ENCODE data around the gene SLC26A6. TPM values are rescaled to one million over a fixed set of nuclear protein-coding genes. Genes with fewer than 3 reads are reported as not detected.
A peak's percentile ranks its signal among the peaks of the same experiment; 100 is the strongest.

Gene SLC26A6
- total and polyA plus RNA-seq, 7 experiments from 2014 or later = 3.5 to 37.6 (median 21.0) TPM

GRCh38 chr3:48662145-48662752, 27.0 kb upstream of the SLC26A6 start:
- H3K36me3 ChIP-seq (ENCODE audit: control insufficient read depth in 2 of 3, insufficient read depth in 3 of 3, low read length in 3 of 3) = no peaks in the 10 kb centered on the region
- ChIA-PET CTCF (no interaction called here), POLR2A (interaction anchor here (2.7 kb wide), 1 partner anchor 27 kb away, joined by 9 read pairs; the partner anchor contains the start of gene SLC26A6)
- no peak overlapping the region for H3K27ac ChIP-seq (ENCODE audit: low read depth, low read length)
- intact Hi-C loops (cut with micrococcal nuclease) = loop anchor here in 1 of 2 donors (2.0 to 10.0 kb wide), 2 partner anchors 55 to 417 kb away; partner anchors contain the start of genes IP6K2 and ZNF589
- no peaks in the 10 kb centered on the region for H3K9me3 ChIP-seq (ENCODE audit: control insufficient read depth in 2 of 3, low read length in 3 of 3)
- Mint-ChIP-seq H3K4me3 (peak overlapping the region in 5 of 10 donors; percentile 2 to 80 (median 48)), H3K36me3 (peaks cover 0 to 4% (median 0%) of the 10 kb centered on the region in 5 donors), H3K27ac (peak overlapping the region in 2 of 9 donors; percentile 38 to 53), H3K9me3 (peaks cover 0 to 6% (median 0%) of the 10 kb centered on the region in 11 donors), H3K4me1 (peaks cover 0 to 29% (median 18%) of the 10 kb centered on the region in 7 donors), H3K27me3 (peaks cover 4 to 21% (median 13%) of the 10 kb centered on the region in 5 donors)
- ATAC-seq (no peak), DNase-seq (no peak)
- H3K4me3 ChIP-seq (ENCODE audit: low read length) = no peak overlapping the region
- H3K27me3 ChIP-seq (ENCODE audit: control insufficient read depth in 2 of 2, insufficient read depth in 2 of 2, low read length in 2 of 2) = peaks cover 0 to 15% of the 10 kb centered on the region in 2 donors
- peaks cover 14 to 15% of the 10 kb centered on the region in 2 donors for H3K4me1 ChIP-seq (ENCODE audit: control insufficient read depth in 2 of 2, insufficient read depth in 2 of 2, low read length in 2 of 2)

- Mint-ChIP-seq H3K27me3 (peaks cover 4 to 21% (median 13%) of the 10 kb centered on the region in 5 donors), H3K36me3 (peaks cover 0 to 4% (median 0%) of the 10 kb centered on the region in 5 donors), H3K27ac (peak overlapping the region in 3 of 9 donors; percentile 38 to 53 (median 46)), H3K9me3 (peaks cover 0 to 6% (median 0%) of the 10 kb centered on the region in 11 donors), H3K4me1 (peaks cover 5 to 35% (median 18%) of the 10 kb centered on the region in 7 donors), H3K4me3 (peak overlapping the region in 9 of 10 donors; percentile 16 to 80 (median 49))
- DNase-seq = peak; percentile 61 to 91 (median 77)
- Histone ChIP-seq H3K4me1 (ENCODE audit: control insufficient read depth in 2 of 2, insufficient read depth in 2 of 2, low read length in 2 of 2) (peaks cover 19% of the 10 kb centered on the region in 2 donors), H3K4me3 (ENCODE audit: low read length) (no peak overlapping the region), H3K27ac (ENCODE audit: low read depth, low read length) (no peak overlapping the region), H3K36me3 (ENCODE audit: control insufficient read depth in 2 of 3, insufficient read depth in 3 of 3, low read length in 3 of 3) (no peaks in the 10 kb centered on the region), H3K9me3 (ENCODE audit: control insufficient read depth in 2 of 3, low read length in 3 of 3) (no peaks in the 10 kb centered on the region), H3K27me3 (ENCODE audit: control insufficient read depth in 2 of 2, insufficient read depth in 2 of 2, low read length in 2 of 2) (peaks cover 0 to 15% of the 10 kb centered on the region in 2 donors)
- POLR2A ChIA-PET = interaction anchor here (0.6 to 2.7 kb wide), 2 partner anchors 26 to 745 kb away, joined by 3 to 9 read pairs; partner anchors contain the start of gene SLC26A6
- CTCF ChIA-PET = no interaction called here
- ATAC-seq = peak; percentile 71
- intact Hi-C loops (cut with micrococcal nuclease) = loop anchor here in 1 of 2 donors (2.0 to 10.0 kb wide), 2 partner anchors 55 to 417 kb away; partner anchors contain the start of genes IP6K2 and ZNF589
These were observed 26.4 kb upstream of the SLC26A6 start for GRCh38 chr3:48661501-48662144.

GRCh38 chr3:48660800-48661400, 25.6 kb upstream of the SLC26A6 start:
- Histone ChIP-seq H3K27me3 (ENCODE audit: control insufficient read depth in 2 of 2, insufficient read depth in 2 of 2, low read length in 2 of 2) (peaks cover 0 to 15% of the 10 kb centered on the region in 2 donors), H3K9me3 (ENCODE audit: control insufficient read depth in 2 of 3, low read length in 3 of 3) (no peaks in the 10 kb centered on the region), H3K27ac (ENCODE audit: low read depth, low read length) (no peak overlapping the region), H3K36me3 (ENCODE audit: control insufficient read depth in 2 of 3, insufficient read depth in 3 of 3, low read length in 3 of 3) (no peaks in the 10 kb centered on the region), H3K4me3 (ENCODE audit: low read length) (no peak overlapping the region), H3K4me1 (ENCODE audit: control insufficient read depth in 2 of 2, insufficient read depth in 2 of 2, low read length in 2 of 2) (peaks cover 19 to 21% of the 10 kb centered on the region in 2 donors)
- H3K4me1 Mint-ChIP-seq = peaks cover 6 to 37% (median 18%) of the 10 kb centered on the region in 7 donors
- intact Hi-C loops (cut with micrococcal nuclease) = loop anchor here in 1 of 2 donors (10.0 kb wide), 1 partner anchor 416 kb away; the partner anchor contains the start of gene ZNF589
- no peak for DNase-seq
- H3K27me3 Mint-ChIP-seq = peaks cover 4 to 21% (median 13%) of the 10 kb centered on the region in 5 donors
- peaks cover 0 to 4% (median 0%) of the 10 kb centered on the region in 5 donors for H3K36me3 Mint-ChIP-seq
- H3K9me3 Mint-ChIP-seq = peaks cover 0 to 6% (median 0%) of the 10 kb centered on the region in 11 donors
- no peak for ATAC-seq
- no peak overlapping the region for H3K27ac Mint-ChIP-seq
- ChIA-PET POLR2A (no interaction called here), CTCF (no interaction called here)
- H3K4me3 Mint-ChIP-seq = peak overlapping the region in 3 of 10 donors; percentile 33 to 80 (median 49)

- ATAC-seq = peak; percentile 8
- H3K4me1 Mint-ChIP-seq = peaks cover 6 to 28% (median 11%) of the 10 kb centered on the region in 7 donors
- Histone ChIP-seq H3K4me1 (ENCODE audit: control insufficient read depth in 2 of 2, insufficient read depth in 2 of 2, low read length in 2 of 2) (peaks cover 14 to 16% of the 10 kb centered on the region in 2 donors), H3K4me3 (ENCODE audit: low read length) (peak overlapping the region; percentile 70), H3K36me3 (ENCODE audit: control insufficient read depth in 2 of 3, insufficient read depth in 3 of 3, low read length in 3 of 3) (no peaks in the 10 kb centered on the region), H3K27ac (ENCODE audit: low read depth, low read length) (peak overlapping the region; percentile 65), H3K9me3 (ENCODE audit: control insufficient read depth in 2 of 3, low read length in 3 of 3) (no peaks in the 10 kb centered on the region), H3K27me3 (ENCODE audit: control insufficient read depth in 2 of 2, insufficient read depth in 2 of 2, low read length in 2 of 2) (no peaks in the 10 kb centered on the region)
- H3K27me3 Mint-ChIP-seq = peaks cover 2 to 15% (median 5%) of the 10 kb centered on the region in 5 donors
- DNase-seq = peak in 5 of 9 donors; percentile 17 to 48 (median 38)
- H3K27ac Mint-ChIP-seq = peak overlapping the region in 5 of 9 donors; percentile 12 to 82 (median 38)
- intact Hi-C loops (cut with micrococcal nuclease) = loop anchor here (1.0 to 5.0 kb wide), 11 partner anchors 7 to 470 kb away; partner anchors contain the start of genes SLC26A6 (in 2 of the 2), UQCRC1 (in 2 of the 2), CDC25A (in 1 of the 2) and IP6K2 (in 1 of the 2)
- H3K36me3 Mint-ChIP-seq = peaks cover 0 to 2% (median 0%) of the 10 kb centered on the region in 5 donors
- H3K9me3 Mint-ChIP-seq = peaks cover 0 to 5% (median 0%) of the 10 kb centered on the region in 11 donors
- ChIA-PET POLR2A (interaction anchor here (0.9 to 2.2 kb wide), 2 partner anchors 21 to 23 kb away, joined by 3 to 8 read pairs; partner anchors contain the start of gene SLC26A6), CTCF (interaction anchor here (0.8 to 1.0 kb wide), 2 partner anchors 22 to 461 kb away, joined by 3 to 4 read pairs; partner anchors contain the start of gene SLC26A6)
- H3K4me3 Mint-ChIP-seq = peak overlapping the region; percentile 65 to 82 (median 76)
These were observed 21.6 kb upstream of the SLC26A6 start for GRCh38 chr3:48656841-48657281.

GRCh38 chr3:48656061-48656840, 21.0 kb upstream of the SLC26A6 start:
- intact Hi-C loops (cut with micrococcal nuclease) = loop anchor here (1.0 to 5.0 kb wide), 11 partner anchors 8 to 469 kb away; partner anchors contain the start of genes SLC26A6 (in 2 of the 2), UQCRC1 (in 2 of the 2), CDC25A (in 1 of the 2) and IP6K2 (in 1 of the 2)
- H3K27me3 Mint-ChIP-seq = peaks cover 0 to 15% (median 5%) of the 10 kb centered on the region in 5 donors
- Histone ChIP-seq H3K9me3 (ENCODE audit: control insufficient read depth in 2 of 3, low read length in 3 of 3) (no peaks in the 10 kb centered on the region), H3K36me3 (ENCODE audit: control insufficient read depth in 2 of 3, insufficient read depth in 3 of 3, low read length in 3 of 3) (no peaks in the 10 kb centered on the region), H3K4me3 (ENCODE audit: low read length) (peak overlapping the region; percentile 70), H3K27ac (ENCODE audit: low read depth, low read length) (peak overlapping the region; percentile 65), H3K27me3 (ENCODE audit: control insufficient read depth in 2 of 2, insufficient read depth in 2 of 2, low read length in 2 of 2) (no peaks in the 10 kb centered on the region), H3K4me1 (ENCODE audit: control insufficient read depth in 2 of 2, insufficient read depth in 2 of 2, low read length in 2 of 2) (peaks cover 12 to 14% of the 10 kb centered on the region in 2 donors)
- DNase-seq (peak; percentile 75 to 87 (median 86)), ATAC-seq (peak; percentile 90)
- H3K27ac Mint-ChIP-seq = peak overlapping the region; percentile 42 to 88 (median 79)
- peak overlapping the region; percentile 67 to 86 (median 80) for H3K4me3 Mint-ChIP-seq
- ChIA-PET POLR2A (interaction anchor here (0.9 to 2.2 kb wide), 2 partner anchors 21 to 22 kb away, joined by 3 to 8 read pairs; partner anchors contain the start of gene SLC26A6), CTCF (interaction anchor here (0.6 to 1.0 kb wide), 3 partner anchors 21 to 462 kb away, joined by 3 to 4 read pairs (median 3); partner anchors contain the start of gene SLC26A6)
- H3K9me3 Mint-ChIP-seq = peaks cover 0 to 4% (median 0%) of the 10 kb centered on the region in 11 donors
- peaks cover 0 to 2% (median 0%) of the 10 kb centered on the region in 5 donors for H3K36me3 Mint-ChIP-seq
- peaks cover 6 to 23% (median 9%) of the 10 kb centered on the region in 7 donors for H3K4me1 Mint-ChIP-seq
